HG03439 (cell line): ENCODE results near the gene RUNDC1.
A peak's percentile ranks its signal among the peaks of the same experiment; 100 is the strongest.
"Not testable (repeated sequence)": the region's sequence is repeated elsewhere in the genome, so short reads cannot be mapped to it uniquely, and the experiment has no call there.

Experiments
- ATAC-seq: cut with Tn5 transposase; IDR thresholded peaks from one replicate; pipeline ENCODE4 v1.9.1; 2021; ENCODE audit warnings: mild to moderate bottlenecking, moderate library complexity; ENCODE audit not compliant: unreplicated experiment

Gene RUNDC1

GRCh38 chr17:42980274-42980765, at the start of gene RUNDC1:
Gene RUNDC1, plus strand, starts transcription at chr17:42980565. Its CDS starts 12 bp downstream, at chr17:42980577.
- peak; percentile 73 for ATAC-seq

GRCh38 chr17:42937712-42938596, 42.4 kb upstream of the RUNDC1 start:
- no peak for ATAC-seq

GRCh38 chr17:42944211-42944610, 36.2 kb upstream of the RUNDC1 start:
- ATAC-seq, result no peak

- no peak for ATAC-seq
Measured at GRCh38 chr17:42946812-42947211, 33.6 kb upstream of the RUNDC1 start.

GRCh38 chr17:42950044-42950783, 30.2 kb upstream of the RUNDC1 start:
- ATAC-seq, result no peak

GRCh38 chr17:42953669-42954068, 26.7 kb upstream of the RUNDC1 start:
- ATAC-seq, result no peak

GRCh38 chr17:42964161-42964932, 16.0 kb upstream of the RUNDC1 start, which contains the start of gene AARSD1:
Gene AARSD1, minus strand, starts transcription at chr17:42964454. Its CDS starts 14 bp downstream, at chr17:42964440.
- peak; percentile 87 for ATAC-seq

GRCh38 chr17:42967925-42968324, 12.4 kb upstream of the RUNDC1 start:
- ATAC-seq, result no peak

- ATAC-seq, result no peak
Measured at GRCh38 chr17:42969001-42969581, 11.3 kb upstream of the RUNDC1 start.

GRCh38 chr17:42971589-42971988, 8.8 kb upstream of the RUNDC1 start:
- ATAC-seq, result no peak

GRCh38 chr17:42973323-42973722, 7.0 kb upstream of the RUNDC1 start:
- ATAC-seq, result not testable (repeated sequence)

- no peak for ATAC-seq
Measured at GRCh38 chr17:42975265-42975664, 5.1 kb upstream of the RUNDC1 start.

- ATAC-seq, result not testable (repeated sequence)
Measured at GRCh38 chr17:42975701-42976100, 4.7 kb upstream of the RUNDC1 start.

- peak; percentile 11 for ATAC-seq
Measured at GRCh38 chr17:42979511-42980273, 673 bp upstream of the RUNDC1 start, which contains the start of gene PTGES3L. Gene PTGES3L, minus strand, starts transcription at chr17:42980080. Its CDS starts 27 bp downstream, at chr17:42980053.

GRCh38 chr17:42980766-42981397, 517 bp downstream of the RUNDC1 start:
- ATAC-seq, result peak; percentile 40

GRCh38 chr17:42982266-42982665, 1.9 kb downstream of the RUNDC1 start:
- no peak for ATAC-seq

- no peak for ATAC-seq
Measured at GRCh38 chr17:42985225-42985624, 4.9 kb downstream of the RUNDC1 start.

- no peak for ATAC-seq
Measured at GRCh38 chr17:42989141-42989540, 8.8 kb downstream of the RUNDC1 start.
